Measurements from ENCODE around the gene GPR146.
"Not testable (repeated sequence)": the region's sequence is repeated elsewhere in the genome, so short reads cannot be mapped to it uniquely, and the experiment has no call there.

GPR146 gene

GRCh38 chr7:1002026-1002425 is 42.3 kb upstream of the GPR146 start:
- H3K9me3 ChIP-seq (ENCODE audit: control insufficient read depth, insufficient read depth, low read depth, low read length); H3K4me3 ChIP-seq (ENCODE audit: low read depth, low read length); H3K9ac ChIP-seq (ENCODE audit: low read length); H3K27me3 ChIP-seq (ENCODE audit: control insufficient read depth, insufficient read depth, low read length); H3K27ac ChIP-seq (ENCODE audit: low read depth, low read length); H3K36me3 ChIP-seq (ENCODE audit: control insufficient read depth, insufficient read depth, low read length): not testable (repeated sequence)
- H3K4me1 ChIP-seq (ENCODE audit: control insufficient read depth, insufficient read depth, low read length), result peaks cover 27% of the 10 kb centered on the region; the same call in 1 of the 2 replicates

- H3K27me3 ChIP-seq (ENCODE audit: control insufficient read depth, insufficient read depth, low read length); H3K36me3 ChIP-seq (ENCODE audit: control insufficient read depth, insufficient read depth, low read length); H3K9me3 ChIP-seq (ENCODE audit: control insufficient read depth, insufficient read depth, low read depth, low read length); H3K27ac ChIP-seq (ENCODE audit: low read depth, low read length); H3K4me3 ChIP-seq (ENCODE audit: low read depth, low read length); H3K9ac ChIP-seq (ENCODE audit: low read length): not testable (repeated sequence)
- peaks cover 23% of the 10 kb centered on the region; the same call in 1 of the 2 replicates for H3K4me1 ChIP-seq (ENCODE audit: control insufficient read depth, insufficient read depth, low read length)
These were observed 41.9 kb upstream of the GPR146 start for GRCh38 chr7:1002445-1002844.

DNA sequence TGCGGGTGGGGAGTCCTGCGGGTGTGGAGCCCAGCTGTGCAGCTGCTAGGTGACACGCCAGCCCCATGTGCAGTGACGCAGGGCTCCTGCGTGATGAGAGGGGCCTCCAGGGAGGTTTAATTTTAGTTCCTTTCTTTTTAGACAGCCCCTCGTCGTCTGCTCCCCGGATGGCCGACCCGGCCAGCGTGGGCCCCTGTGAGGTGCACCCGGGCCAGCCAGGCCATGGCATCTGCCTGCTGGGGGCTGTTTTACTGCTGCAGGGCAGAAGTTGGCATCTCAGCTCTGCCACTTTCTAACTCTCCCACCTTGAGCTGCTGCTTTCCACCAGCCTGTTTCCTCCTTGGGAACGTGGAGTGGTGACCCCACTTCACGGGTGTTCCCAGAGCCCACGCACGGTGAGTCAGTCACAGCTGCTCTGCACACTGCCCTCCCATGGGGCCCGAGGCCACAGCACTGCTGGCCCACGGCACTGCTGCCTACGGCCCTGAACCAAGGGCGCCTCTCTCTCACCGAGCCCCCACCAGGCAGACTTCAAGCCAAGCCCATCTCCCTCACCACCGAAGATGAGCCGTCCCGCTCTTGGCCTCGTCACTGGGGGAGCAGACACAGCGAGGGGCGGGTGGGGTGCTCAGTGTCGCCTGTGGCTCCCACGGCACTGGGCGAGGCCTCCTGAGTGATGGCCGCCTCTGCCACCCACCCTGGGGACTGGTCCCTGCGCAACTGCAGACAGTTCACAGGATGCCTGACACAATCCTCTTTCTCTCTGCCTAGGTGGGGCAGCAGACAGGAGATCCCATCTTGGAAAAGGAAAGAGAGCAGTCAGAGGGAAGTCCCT is 40.1 kb upstream of the GPR146 start:
- Histone ChIP-seq H3K9ac (ENCODE audit: low read length) (no peak overlapping the region), H3K9me3 (ENCODE audit: control insufficient read depth, insufficient read depth, low read depth, low read length) (no peaks in the 10 kb centered on the region), H3K4me1 (ENCODE audit: control insufficient read depth, insufficient read depth, low read length) (peaks cover 15% of the 10 kb centered on the region; the same call in 1 of the 2 replicates), H3K27ac (ENCODE audit: low read depth, low read length) (no peak overlapping the region), H3K4me3 (ENCODE audit: low read depth, low read length) (no peak overlapping the region), H3K27me3 (ENCODE audit: control insufficient read depth, insufficient read depth, low read length) (no peaks in the 10 kb centered on the region), H3K36me3 (ENCODE audit: control insufficient read depth, insufficient read depth, low read length) (peaks cover 9% of the 10 kb centered on the region; the same call in 1 of the 2 replicates)

GRCh38 chr7:1005303-1005702 is 39.0 kb upstream of the GPR146 start:
- no peak overlapping the region for H3K27ac ChIP-seq (ENCODE audit: low read depth, low read length)
- no peaks in the 10 kb centered on the region for H3K27me3 ChIP-seq (ENCODE audit: control insufficient read depth, insufficient read depth, low read length)
- peaks cover 9% of the 10 kb centered on the region; the same call in 1 of the 2 replicates for H3K4me1 ChIP-seq (ENCODE audit: control insufficient read depth, insufficient read depth, low read length)
- H3K4me3 ChIP-seq (ENCODE audit: low read depth, low read length), result no peak overlapping the region
- H3K9me3 ChIP-seq (ENCODE audit: control insufficient read depth, insufficient read depth, low read depth, low read length), result no peaks in the 10 kb centered on the region
- H3K9ac ChIP-seq (ENCODE audit: low read length), result no peak overlapping the region
- peaks cover 14% of the 10 kb centered on the region; the same call in 1 of the 2 replicates for H3K36me3 ChIP-seq (ENCODE audit: control insufficient read depth, insufficient read depth, low read length)

GRCh38 chr7:1007901-1008300 is 36.4 kb upstream of the GPR146 start:
- H3K27me3 ChIP-seq (ENCODE audit: control insufficient read depth, insufficient read depth, low read length), result no peaks in the 10 kb centered on the region
- H3K4me3 ChIP-seq (ENCODE audit: low read depth, low read length), result no peak overlapping the region
- no peaks in the 10 kb centered on the region for H3K4me1 ChIP-seq (ENCODE audit: control insufficient read depth, insufficient read depth, low read length)
- peaks cover 14% of the 10 kb centered on the region; the same call in 1 of the 2 replicates for H3K36me3 ChIP-seq (ENCODE audit: control insufficient read depth, insufficient read depth, low read length)
- H3K9me3 ChIP-seq (ENCODE audit: control insufficient read depth, insufficient read depth, low read depth, low read length), result no peaks in the 10 kb centered on the region
- H3K9ac ChIP-seq (ENCODE audit: low read length), result no peak overlapping the region
- no peak overlapping the region for H3K27ac ChIP-seq (ENCODE audit: low read depth, low read length)

DNA sequence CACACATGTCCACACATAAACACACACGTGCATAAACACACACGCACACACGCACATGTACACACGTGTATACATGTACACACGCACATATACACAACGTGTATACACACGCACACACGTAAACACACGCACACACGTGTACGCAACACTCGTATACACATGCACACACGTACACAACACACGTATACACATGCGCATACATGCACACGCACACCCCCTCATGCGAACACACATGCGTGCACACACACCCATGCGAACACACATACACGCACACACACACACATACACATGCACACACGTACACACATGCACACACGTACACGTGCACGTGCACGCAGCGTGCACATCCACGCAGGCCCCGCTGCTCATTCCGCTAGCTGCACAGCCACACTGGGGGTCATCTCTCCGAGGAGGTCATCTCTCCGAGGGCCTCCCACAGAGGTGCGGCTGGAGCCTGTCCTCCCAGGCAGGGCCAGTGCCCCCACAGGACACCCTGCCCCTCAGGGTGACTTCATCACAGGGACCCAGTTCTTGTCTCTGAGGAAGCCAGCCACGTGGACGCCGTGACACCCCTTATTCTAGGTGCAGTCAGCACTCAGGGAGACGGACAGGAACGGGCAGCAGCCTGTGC is 35.5 kb upstream of the GPR146 start:
- no peaks in the 10 kb centered on the region for H3K9me3 ChIP-seq (ENCODE audit: control insufficient read depth, insufficient read depth, low read depth, low read length)
- peaks cover 14% of the 10 kb centered on the region; the same call in 1 of the 2 replicates for H3K36me3 ChIP-seq (ENCODE audit: control insufficient read depth, insufficient read depth, low read length)
- no peaks in the 10 kb centered on the region for H3K4me1 ChIP-seq (ENCODE audit: control insufficient read depth, insufficient read depth, low read length)
- H3K27me3 ChIP-seq (ENCODE audit: control insufficient read depth, insufficient read depth, low read length), result no peaks in the 10 kb centered on the region
- no peak overlapping the region for H3K9ac ChIP-seq (ENCODE audit: low read length)
- no peak overlapping the region for H3K27ac ChIP-seq (ENCODE audit: low read depth, low read length)
- no peak overlapping the region for H3K4me3 ChIP-seq (ENCODE audit: low read depth, low read length)

DNA sequence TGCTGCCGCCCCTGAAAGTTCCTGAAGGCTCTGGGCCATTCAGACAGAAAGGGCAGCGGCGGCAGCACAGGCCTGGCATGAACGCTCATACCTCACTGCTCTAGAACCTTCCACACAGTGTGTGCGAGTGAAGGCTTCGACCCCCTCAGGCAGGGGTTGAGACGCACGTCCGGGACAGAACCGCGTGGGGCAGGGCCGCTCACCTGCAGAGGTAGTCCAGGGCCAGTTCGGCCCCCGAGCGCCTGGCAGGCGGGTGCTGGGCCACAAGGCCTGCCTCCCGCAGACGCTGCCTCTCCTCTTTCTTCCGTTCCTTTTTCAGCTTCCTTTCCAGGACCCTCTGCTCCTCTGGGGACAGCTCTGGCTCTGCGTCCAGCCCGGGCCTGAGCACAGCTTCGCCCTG is 34.6 kb upstream of the GPR146 start:
- Histone ChIP-seq H3K9ac (ENCODE audit: low read length) (no peak overlapping the region), H3K27ac (ENCODE audit: low read depth, low read length) (no peak overlapping the region), H3K36me3 (ENCODE audit: control insufficient read depth, insufficient read depth, low read length) (peaks cover 14% of the 10 kb centered on the region; the same call in 1 of the 2 replicates), H3K4me1 (ENCODE audit: control insufficient read depth, insufficient read depth, low read length) (no peaks in the 10 kb centered on the region), H3K4me3 (ENCODE audit: low read depth, low read length) (no peak overlapping the region), H3K27me3 (ENCODE audit: control insufficient read depth, insufficient read depth, low read length) (no peaks in the 10 kb centered on the region), H3K9me3 (ENCODE audit: control insufficient read depth, insufficient read depth, low read depth, low read length) (no peaks in the 10 kb centered on the region)

GRCh38 chr7:1010226-1010625 is 34.1 kb upstream of the GPR146 start:
- Histone ChIP-seq H3K9me3 (ENCODE audit: control insufficient read depth, insufficient read depth, low read depth, low read length) (no peaks in the 10 kb centered on the region), H3K27ac (ENCODE audit: low read depth, low read length) (no peak overlapping the region), H3K9ac (ENCODE audit: low read length) (no peak overlapping the region), H3K27me3 (ENCODE audit: control insufficient read depth, insufficient read depth, low read length) (no peaks in the 10 kb centered on the region), H3K36me3 (ENCODE audit: control insufficient read depth, insufficient read depth, low read length) (peaks cover 14% of the 10 kb centered on the region; the same call in 1 of the 2 replicates), H3K4me1 (ENCODE audit: control insufficient read depth, insufficient read depth, low read length) (no peaks in the 10 kb centered on the region), H3K4me3 (ENCODE audit: low read depth, low read length) (no peak overlapping the region)

- H3K36me3 ChIP-seq (ENCODE audit: control insufficient read depth, insufficient read depth, low read length), result peaks cover 14% of the 10 kb centered on the region; the same call in 1 of the 2 replicates
- H3K9me3 ChIP-seq (ENCODE audit: control insufficient read depth, insufficient read depth, low read depth, low read length), result no peaks in the 10 kb centered on the region
- no peak overlapping the region for H3K27ac ChIP-seq (ENCODE audit: low read depth, low read length)
- 0 out of 2 replicates have a peak, but pooled peaks cover 4% of the 10 kb centered on the region for H3K4me1 ChIP-seq (ENCODE audit: control insufficient read depth, insufficient read depth, low read length)
- no peaks in the 10 kb centered on the region for H3K27me3 ChIP-seq (ENCODE audit: control insufficient read depth, insufficient read depth, low read length)
- no peak overlapping the region for H3K4me3 ChIP-seq (ENCODE audit: low read depth, low read length)
- no peak overlapping the region for H3K9ac ChIP-seq (ENCODE audit: low read length)
These were observed 32.9 kb upstream of the GPR146 start for GRCh38 chr7:1011297-1012003.

GRCh38 chr7:1012004-1012715 is 32.2 kb upstream of the GPR146 start:
- 0 out of 2 replicates have a peak, but pooled peaks cover 4% of the 10 kb centered on the region for H3K4me1 ChIP-seq (ENCODE audit: control insufficient read depth, insufficient read depth, low read length)
- peaks cover 11% of the 10 kb centered on the region; the same call in 1 of the 2 replicates for H3K36me3 ChIP-seq (ENCODE audit: control insufficient read depth, insufficient read depth, low read length)
- H3K4me3 ChIP-seq (ENCODE audit: low read depth, low read length), result no peak overlapping the region
- no peaks in the 10 kb centered on the region for H3K9me3 ChIP-seq (ENCODE audit: control insufficient read depth, insufficient read depth, low read depth, low read length)
- no peaks in the 10 kb centered on the region for H3K27me3 ChIP-seq (ENCODE audit: control insufficient read depth, insufficient read depth, low read length)
- no peak overlapping the region for H3K27ac ChIP-seq (ENCODE audit: low read depth, low read length)
- no peak overlapping the region for H3K9ac ChIP-seq (ENCODE audit: low read length)
